Measurements from ENCODE around the gene KMT5C. TPM values are rescaled to one million over a fixed set of nuclear protein-coding genes. Genes with fewer than 3 reads are reported as not detected.

The KMT5C gene
- total and polyA plus RNA-seq, 10 of the 15 experiments (the other 5 are each of a cell fraction or from before 2014, with no cell fraction given): 0.20 to 15.8 (median 4.3) TPM; not detected in 1

- H3K4me1 ChIP-seq (ENCODE audit: control insufficient read depth, insufficient read depth, low read length): peaks cover 11% of the 10 kb centered on the region
- H3K9ac ChIP-seq (ENCODE audit: control insufficient read depth, insufficient read depth, low read length): no peak overlapping the region
- H3K4me3 ChIP-seq: no peak overlapping the region
- H3K9me3 ChIP-seq (replicated peaks; ENCODE audit: control insufficient read depth, insufficient read depth, low read length): no peaks in the 10 kb centered on the region
- no peak for TF ChIP-seq PML (IDR thresholded peaks at IDR 0.05; ENCODE audit: low read length)
- no peak for TF ChIP-seq SUPT20H (IDR thresholded peaks at IDR 0.05; ENCODE audit: borderline replicate concordance, control insufficient read depth, low read depth, low read length)
- TF ChIP-seq MEF2B (IDR thresholded peaks at IDR 0.05; ENCODE audit: partially characterized antibody, poor library complexity, severe bottlenecking): no peak
- TF ChIP-seq, protein P1, sequence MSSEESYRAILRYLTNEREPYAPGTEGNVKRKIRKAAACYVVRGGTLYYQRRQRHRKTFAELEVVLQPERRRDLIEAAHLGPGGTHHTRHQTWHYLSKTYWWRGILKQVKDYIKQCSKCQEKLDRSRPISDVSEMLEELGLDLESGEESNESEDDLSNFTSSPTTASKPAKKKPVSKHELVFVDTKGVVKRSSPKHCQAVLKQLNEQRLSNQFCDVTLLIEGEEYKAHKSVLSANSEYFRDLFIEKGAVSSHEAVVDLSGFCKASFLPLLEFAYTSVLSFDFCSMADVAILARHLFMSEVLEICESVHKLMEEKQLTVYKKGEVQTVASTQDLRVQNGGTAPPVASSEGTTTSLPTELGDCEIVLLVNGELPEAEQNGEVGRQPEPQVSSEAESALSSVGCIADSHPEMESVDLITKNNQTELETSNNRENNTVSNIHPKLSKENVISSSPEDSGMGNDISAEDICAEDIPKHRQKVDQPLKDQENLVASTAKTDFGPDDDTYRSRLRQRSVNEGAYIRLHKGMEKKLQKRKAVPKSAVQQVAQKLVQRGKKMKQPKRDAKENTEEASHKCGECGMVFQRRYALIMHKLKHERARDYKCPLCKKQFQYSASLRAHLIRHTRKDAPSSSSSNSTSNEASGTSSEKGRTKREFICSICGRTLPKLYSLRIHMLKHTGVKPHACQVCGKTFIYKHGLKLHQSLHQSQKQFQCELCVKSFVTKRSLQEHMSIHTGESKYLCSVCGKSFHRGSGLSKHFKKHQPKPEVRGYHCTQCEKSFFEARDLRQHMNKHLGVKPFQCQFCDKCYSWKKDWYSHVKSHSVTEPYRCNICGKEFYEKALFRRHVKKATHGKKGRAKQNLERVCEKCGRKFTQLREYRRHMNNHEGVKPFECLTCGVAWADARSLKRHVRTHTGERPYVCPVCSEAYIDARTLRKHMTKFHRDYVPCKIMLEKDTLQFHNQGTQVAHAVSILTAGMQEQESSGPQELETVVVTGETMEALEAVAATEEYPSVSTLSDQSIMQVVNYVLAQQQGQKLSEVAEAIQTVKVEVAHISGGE (CRISPR knock-in tag; IDR thresholded peaks at IDR 0.05): no peak
- TF ChIP-seq IRF4 (IDR thresholded peaks at IDR 0.05; ENCODE audit: low read depth, low read length): no peak
- TF ChIP-seq RBBP5 (conservative IDR thresholded peaks at IDR 0.05): no peak
- TF ChIP-seq SRF (IDR thresholded peaks at IDR 0.05; ENCODE audit: low read depth in 2 of 2, low read length in 2 of 2): no peak
- no peak for TF ChIP-seq IRF5 (IDR thresholded peaks at IDR 0.05; ENCODE audit: borderline replicate concordance)
- TF ChIP-seq RELB (IDR thresholded peaks at IDR 0.05; ENCODE audit: low read depth): no peak
- no peak for TF ChIP-seq WRNIP1 (IDR thresholded peaks at IDR 0.05; ENCODE audit: borderline replicate concordance, low read depth, low read length)
- no peak for TF ChIP-seq CHD2 (IDR thresholded peaks at IDR 0.05; ENCODE audit: borderline replicate concordance, low read depth, low read length)
- TF ChIP-seq ZNF622 (IDR thresholded peaks at IDR 0.05): no peak
- TF ChIP-seq BACH1 (IDR thresholded peaks at IDR 0.05; ENCODE audit: borderline replicate concordance): no peak
- TF ChIP-seq YY1 (IDR thresholded peaks at IDR 0.05; ENCODE audit: low read depth, low read length): no peak
- TF ChIP-seq FOS (IDR thresholded peaks at IDR 0.05; ENCODE audit: borderline replicate concordance, extremely low read depth, insufficient read length): no peak
- TF ChIP-seq POU2F2 (IDR thresholded peaks at IDR 0.05; ENCODE audit: borderline replicate concordance, low read depth, low read length): no peak
- TF ChIP-seq BHLHE40 (IDR thresholded peaks at IDR 0.05; ENCODE audit: borderline replicate concordance in 1 of 2, low read depth in 2 of 2, low read length in 1 of 2): no peak
- no peak for TF ChIP-seq KDM1A (IDR thresholded peaks at IDR 0.05; ENCODE audit: borderline replicate concordance)
- TF ChIP-seq NFYA (IDR thresholded peaks at IDR 0.05; ENCODE audit: borderline replicate concordance, low read depth, low read length): no peak
- no peak for TF ChIP-seq SMC3 (IDR thresholded peaks at IDR 0.05; ENCODE audit: borderline replicate concordance, low read length)
- CTCF ChIA-PET: interaction anchor here (3.1 to 3.8 kb wide), 2 partner anchors 39 to 84 kb away, joined by 32 to 49 read pairs; partner anchors contain the start of genes KMT5C and TMEM238
- in situ Hi-C loops (cut with MboI) (no loop called here), intact Hi-C loops (cut with micrococcal nuclease; ENCODE audit: unreplicated experiment) (loop anchor here (5.0 kb wide), 1 partner anchor 82 kb away; the partner anchor contains the start of gene TMEM238)
- no peaks in the 10 kb centered on the region for H3K27me3 ChIP-seq (replicated peaks in 1 of 2; ENCODE audit: control insufficient read depth in 2 of 2, insufficient read depth in 2 of 2, low read length in 1 of 2)
- H3K79me2 ChIP-seq (ENCODE audit: control insufficient read depth, insufficient read depth, low read length): no peaks in the 10 kb centered on the region
- no peak overlapping the region for H2AFZ ChIP-seq (ENCODE audit: control insufficient read depth, low read depth, low read length)
- SMC1A ChIA-PET (ENCODE audit: uncharacterized antibody, unreplicated experiment): interaction anchor here (1.2 to 3.5 kb wide), 3 partner anchors 38 to 84 kb away, joined by 3 to 22 read pairs (median 16); partner anchors contain the start of genes KMT5C and TMEM238
- RAD21 ChIA-PET (ENCODE audit: unreplicated experiment): no interaction called here
- BruUV-seq (replicated peaks): no TSS peak
- ATAC-seq (no peak), FAIRE-seq (no peak), DNase-seq (ENCODE audit: low read depth, low spot score) (no peak)
- 79% methylated on average over 10 of the region's 10 CpGs for WGBS (ENCODE audit: insufficient coverage, insufficient replicate concordance, low lambda C conversion rate, missing lambda C conversion rate)
- no peaks in the 10 kb centered on the region for H3K36me3 ChIP-seq (ENCODE audit: control insufficient read depth in 2 of 2, insufficient read depth in 2 of 2, low read length in 1 of 2)
- H3K27ac ChIP-seq (ENCODE audit: control insufficient read depth, insufficient read depth): no peak overlapping the region
- H4K20me1 ChIP-seq (ENCODE audit: control insufficient read depth, insufficient read depth): no peaks in the 10 kb centered on the region
- H3K4me2 ChIP-seq (ENCODE audit: control insufficient read depth, insufficient read depth): no peak overlapping the region
- POLR2A ChIA-PET: interaction anchor here (2.8 kb wide), 1 partner anchor 84 kb away, joined by 9 read pairs; the partner anchor contains the start of gene TMEM238
These were observed 39.7 kb upstream of the KMT5C start for GRCh38 chr19:55299991-55300390.
